ENCODE measurements around the gene FAM200A. TPM values are rescaled to one million over a fixed set of nuclear protein-coding genes. Genes with fewer than 3 reads are reported as not detected.

Gene FAM200A
- total and polyA plus RNA-seq, 2 experiments from 2014 or later, result 7.7 to 7.9 TPM

GRCh38 chr7:99560834-99561736, 9.2 kb upstream of the FAM200A start:
- no peak overlapping the region for H2AFZ ChIP-seq
- no peak overlapping the region for H3K4me2 ChIP-seq
- peaks cover 11% of the 10 kb centered on the region for H3K27me3 Mint-ChIP-seq (ENCODE audit: insufficient read depth, low read depth, poor library complexity)
- peaks cover 35% of the 10 kb centered on the region for H3K36me3 ChIP-seq (ENCODE audit: insufficient read depth)
- no peaks in the 10 kb centered on the region for H3K27me3 ChIP-seq (ENCODE audit: insufficient read depth)
- peaks cover 4% of the 10 kb centered on the region for H3K4me1 Mint-ChIP-seq
- peaks cover 29% of the 10 kb centered on the region for H3F3A ChIP-seq (replicated peaks; ENCODE audit: low read depth)
- no peaks in the 10 kb centered on the region for H3K9me3 Mint-ChIP-seq
- H3K4me3 ChIP-seq, result no peak overlapping the region
- TF ChIP-seq EZH2phosphoT487 (IDR thresholded peaks at IDR 0.05; ENCODE audit: unreplicated experiment), result no peak
- TF ChIP-seq ZNF331 (CRISPR knock-in tag; IDR thresholded peaks at IDR 0.05; ENCODE audit: low read depth), result no peak
- TF ChIP-seq CREB1 (CRISPR knock-in tag; IDR thresholded peaks at IDR 0.05; ENCODE audit: low read depth), result no peak
- no peak for TF ChIP-seq POLR2AphosphoS5 (IDR thresholded peaks at IDR 0.05; ENCODE audit: low read depth)
- TF ChIP-seq NANOG (IDR thresholded peaks at IDR 0.05; ENCODE audit: borderline replicate concordance), result no peak
- TF ChIP-seq REST (IDR thresholded peaks at IDR 0.05; ENCODE audit: unreplicated experiment), result no peak
- no peak for TF ChIP-seq ETS1 (IDR thresholded peaks at IDR 0.05)
- no peak for TF ChIP-seq CTCF (conservative IDR thresholded peaks at IDR 0.05; ENCODE audit: low read depth in 2 of 2)
- TF ChIP-seq EZH2 (IDR thresholded peaks at IDR 0.05; ENCODE audit: low read depth, unreplicated experiment), result no peak
- no peak for TF ChIP-seq ZNF114 (CRISPR knock-in tag; IDR thresholded peaks at IDR 0.05)
- no peak for TF ChIP-seq JUNB (IDR thresholded peaks at IDR 0.05; ENCODE audit: unreplicated experiment)
- no peak for TF ChIP-seq ZNF462 (CRISPR knock-in tag; IDR thresholded peaks at IDR 0.05)
- no peak for TF ChIP-seq STAT1 (IDR thresholded peaks at IDR 0.05; ENCODE audit: unreplicated experiment)
- peaks cover 7% of the 10 kb centered on the region for H3K4me1 ChIP-seq (ENCODE audit: insufficient read depth)
- peaks cover 23% of the 10 kb centered on the region for H4K20me1 ChIP-seq (replicated peaks; ENCODE audit: insufficient read depth)
- H3K27ac ChIP-seq (ENCODE audit: low read depth), result no peak overlapping the region
- peak overlapping the region; percentile 98 for H3K4me3 Mint-ChIP-seq
- peaks cover 56% of the 10 kb centered on the region for H3K36me3 Mint-ChIP-seq (ENCODE audit: low read depth)
- H3K79me2 ChIP-seq (replicated peaks; ENCODE audit: insufficient read depth), result peaks cover 55% of the 10 kb centered on the region
- no peak for DNase-seq (ENCODE audit: low spot score)
- H3K9me2 ChIP-seq (ENCODE audit: insufficient read depth), result no peaks in the 10 kb centered on the region
- H3K27ac Mint-ChIP-seq, result no peak overlapping the region
- no peak for ATAC-seq

Data from GM23338 (cell line).